Fibroblast of skin of left quadriceps (primary cell): ENCODE results near the gene TUB.

ENCODE experiments used
- DNase-seq, 2 experiments: peaks; one replicate each; pipeline ENCODE4 v3.0.0-alpha.2; 2013; ENCODE audit warnings: low read depth in 2 of 2

Gene TUB

DNA sequence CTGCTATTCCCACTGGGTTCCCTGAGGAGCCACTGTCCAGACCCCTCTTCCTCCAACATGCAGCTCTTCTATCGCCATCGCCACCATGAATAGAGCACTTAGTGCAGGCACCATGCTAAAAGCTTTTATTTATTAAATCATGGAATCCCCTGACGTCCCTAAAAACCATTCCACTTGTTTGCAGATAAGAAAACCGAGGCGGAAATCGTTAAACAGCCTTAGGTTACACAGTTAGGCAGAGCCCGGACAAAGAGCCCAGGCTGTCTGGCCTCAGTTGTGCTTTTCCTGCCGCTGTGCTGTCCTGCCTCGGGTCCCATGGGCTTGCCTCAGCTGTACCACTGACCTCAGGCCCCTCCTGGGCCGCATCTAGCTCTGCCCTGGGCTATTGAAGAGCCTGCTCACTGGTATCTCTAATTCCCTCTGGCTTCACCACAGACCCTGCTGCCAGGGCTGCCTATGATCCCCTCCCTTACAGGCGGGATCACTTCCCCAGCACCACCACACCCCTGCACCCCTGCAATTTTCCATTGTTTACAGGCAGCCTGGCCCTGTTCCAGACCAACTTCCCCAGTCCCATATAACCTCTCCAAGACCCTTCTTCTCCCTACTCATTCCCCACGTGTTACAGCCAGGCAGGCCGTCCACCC is 13.0 kb upstream of the TUB start:
- DNase-seq: no peak

DNA sequence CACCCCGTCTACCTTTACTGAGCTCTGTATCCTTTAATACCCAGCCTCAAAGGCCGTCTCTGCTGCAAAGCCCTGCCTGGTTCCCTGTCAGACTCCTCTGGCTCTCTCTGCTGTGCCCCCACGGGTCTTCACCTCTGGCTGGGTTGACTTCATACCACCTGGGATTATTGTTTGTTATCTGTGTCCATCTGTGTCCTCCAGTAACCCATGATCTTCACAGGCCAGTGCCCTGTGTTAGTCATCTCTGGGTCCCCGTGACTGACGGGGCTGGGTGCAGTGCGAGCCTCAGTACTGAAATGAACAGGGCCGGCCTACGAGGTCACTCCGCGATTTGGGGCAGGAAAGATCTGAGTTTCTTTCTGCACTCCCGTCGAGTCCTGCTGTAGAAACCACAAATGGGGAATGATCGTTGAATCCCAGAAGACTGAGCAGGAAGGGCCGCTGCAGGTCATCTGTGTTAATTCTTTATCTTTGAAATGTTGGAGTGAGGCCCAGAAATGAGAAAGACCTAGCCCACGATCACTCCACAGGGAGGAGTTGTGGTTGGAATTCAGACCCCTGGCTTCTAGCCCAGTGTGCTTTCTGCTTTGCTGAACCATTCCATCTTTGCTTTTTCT is 12.3 kb upstream of the TUB start:
- peak; percentile 75 to 76 for DNase-seq

DNA sequence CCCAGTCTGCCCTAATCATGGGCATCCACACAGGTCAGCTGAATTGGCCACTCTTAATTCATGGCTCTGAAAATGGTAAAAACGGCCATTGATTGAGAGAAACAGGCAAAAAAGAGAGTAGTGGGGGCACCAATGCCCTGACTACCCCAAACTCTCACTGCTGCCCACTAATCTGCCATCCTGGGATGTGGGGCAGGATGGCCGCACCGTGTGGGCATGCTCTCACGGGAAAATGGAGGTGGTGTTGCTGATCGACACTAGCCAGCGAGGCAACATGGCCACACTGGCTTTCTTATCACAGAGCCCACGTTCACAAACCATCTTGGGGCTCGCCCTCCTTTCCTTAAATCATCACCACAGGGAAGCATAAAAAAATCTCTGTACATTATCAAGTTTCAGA is 11.2 kb upstream of the TUB start:
- no peak for DNase-seq

DNA sequence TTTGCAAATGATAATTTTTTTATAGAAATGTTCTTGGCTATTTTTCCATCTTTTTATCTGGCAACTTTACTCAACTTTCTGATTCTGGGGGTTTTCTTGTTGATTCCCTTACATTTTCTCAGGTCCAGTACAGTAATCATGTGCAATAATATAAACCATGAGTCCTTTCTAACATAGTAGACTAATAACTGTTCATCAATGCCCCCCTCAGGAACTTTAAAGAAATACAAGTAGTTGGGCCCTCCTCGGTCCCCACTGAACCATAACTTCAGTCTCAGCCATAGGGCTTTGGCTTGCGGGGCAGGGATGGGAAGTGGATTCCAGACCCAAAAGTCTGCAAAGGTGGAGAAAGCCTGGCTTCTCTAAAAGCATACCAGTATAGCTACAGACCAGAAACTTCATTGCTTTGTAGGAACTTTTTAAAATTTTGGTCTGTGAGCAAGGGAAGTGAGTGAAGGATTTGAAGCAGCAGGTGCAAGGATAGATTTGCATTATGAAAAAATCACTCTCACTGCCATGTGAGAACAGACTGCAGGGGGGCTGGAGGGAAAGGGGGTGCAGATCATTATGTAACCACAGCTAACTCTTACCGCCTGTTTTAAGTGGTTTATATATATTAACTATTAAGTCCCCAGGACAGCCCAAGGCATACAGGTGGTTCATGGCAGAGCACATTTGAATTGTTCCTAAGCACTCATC is 10.4 kb upstream of the TUB start:
- DNase-seq: no peak

DNA sequence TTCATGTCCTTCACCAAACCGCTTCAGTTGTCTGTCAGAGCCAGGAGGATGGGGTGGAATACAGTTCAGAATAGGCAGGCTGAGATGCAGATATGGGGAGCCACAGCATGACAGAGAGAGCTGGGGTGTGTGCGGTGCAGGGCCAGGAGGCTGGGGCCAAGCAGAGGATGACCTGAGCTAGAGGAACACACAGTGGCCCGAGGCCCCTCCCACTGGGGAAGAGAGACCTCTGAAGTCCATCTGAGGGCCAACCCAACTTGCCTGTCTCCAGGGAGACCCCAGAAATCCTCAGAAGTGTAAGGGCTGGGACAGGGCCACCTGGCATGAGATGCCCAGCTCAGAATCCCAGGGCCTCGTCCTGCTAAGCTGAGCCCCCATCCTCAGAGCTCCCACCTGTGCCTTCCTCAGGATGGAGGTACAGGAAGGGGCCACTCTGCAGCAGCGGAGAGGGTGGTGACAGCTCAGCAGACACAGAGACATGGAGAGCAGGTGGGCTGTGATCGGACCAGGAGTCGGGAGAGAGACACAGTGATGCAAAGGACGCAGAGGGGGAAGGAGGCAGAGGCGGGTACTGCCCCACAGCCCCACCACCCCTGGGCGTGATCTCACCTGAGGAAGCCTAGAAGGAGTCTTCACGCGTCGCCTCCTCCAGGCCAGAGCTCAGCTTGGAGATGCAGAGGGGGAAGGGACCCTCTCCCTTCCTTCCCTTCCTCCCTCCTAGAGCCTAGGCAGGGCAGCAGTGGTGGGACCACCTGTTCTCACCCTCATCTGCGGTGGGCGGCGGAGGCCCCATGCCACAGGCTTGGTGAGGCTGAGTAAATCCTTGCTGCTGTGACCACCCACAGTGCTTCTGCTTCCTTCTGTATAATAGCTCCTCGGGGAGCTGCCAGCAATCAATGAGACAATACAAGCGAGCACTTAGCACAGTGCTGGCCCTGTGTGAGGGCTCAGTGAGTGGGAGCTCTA is 9.1 kb upstream of the TUB start:
- no peak for DNase-seq

DNA sequence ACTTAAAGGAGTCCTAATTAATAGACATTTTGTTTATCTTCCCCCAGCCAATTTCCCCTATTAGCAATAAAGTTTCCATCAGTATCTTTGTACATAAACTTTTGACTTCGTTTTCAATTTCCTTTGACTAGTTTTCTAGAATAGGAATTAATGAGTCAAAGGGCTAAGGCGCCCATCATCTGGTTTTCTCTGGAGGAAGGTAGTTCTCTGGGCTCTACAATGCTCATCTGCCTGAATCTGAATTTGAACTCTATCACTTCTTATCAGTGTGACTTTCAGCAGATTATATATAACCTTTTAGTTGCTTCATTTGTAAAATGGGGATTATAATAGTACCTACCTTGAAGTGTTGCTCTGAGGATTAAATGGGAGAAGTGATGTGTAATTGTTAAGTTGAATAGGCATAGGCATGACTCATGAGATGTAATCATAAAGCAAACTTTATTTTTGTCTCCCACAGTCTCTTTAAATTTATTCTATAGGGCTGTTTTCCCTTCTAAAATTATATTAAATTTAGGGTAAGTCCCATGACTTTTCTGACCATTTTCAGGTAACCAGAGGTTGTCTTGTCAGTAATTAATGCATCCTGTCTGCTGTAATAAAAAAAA is 5.8 kb upstream of the TUB start:
- DNase-seq: no peak

DNA sequence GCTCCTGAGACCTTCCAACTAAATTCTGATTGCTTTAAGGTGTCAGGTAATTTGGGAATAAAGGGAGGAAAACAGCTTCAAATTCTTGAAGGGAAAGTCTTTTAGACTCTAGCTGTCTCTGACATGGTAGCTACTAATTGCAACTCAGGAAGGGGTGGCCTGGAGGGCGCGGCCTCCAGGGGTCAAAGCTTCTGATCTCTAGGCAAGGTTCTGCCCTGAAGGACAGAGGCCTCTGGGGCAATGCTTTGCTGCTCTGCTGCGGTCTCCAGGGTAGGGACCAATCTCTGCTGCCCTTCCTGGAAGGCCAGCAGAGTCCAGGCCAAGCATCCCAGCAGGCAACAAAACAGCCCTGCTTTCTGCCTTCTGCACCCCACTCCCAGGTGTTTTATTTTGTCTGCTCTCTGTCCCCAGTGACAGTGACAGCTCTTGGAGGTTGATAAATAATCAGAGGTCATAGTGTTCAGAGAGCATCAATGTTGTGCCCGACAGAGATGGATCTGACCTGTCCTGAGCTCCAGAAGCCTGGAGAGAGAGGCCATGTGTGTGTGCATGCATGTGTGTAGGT is 1.8 kb upstream of the TUB start:
- DNase-seq: no peak

DNA sequence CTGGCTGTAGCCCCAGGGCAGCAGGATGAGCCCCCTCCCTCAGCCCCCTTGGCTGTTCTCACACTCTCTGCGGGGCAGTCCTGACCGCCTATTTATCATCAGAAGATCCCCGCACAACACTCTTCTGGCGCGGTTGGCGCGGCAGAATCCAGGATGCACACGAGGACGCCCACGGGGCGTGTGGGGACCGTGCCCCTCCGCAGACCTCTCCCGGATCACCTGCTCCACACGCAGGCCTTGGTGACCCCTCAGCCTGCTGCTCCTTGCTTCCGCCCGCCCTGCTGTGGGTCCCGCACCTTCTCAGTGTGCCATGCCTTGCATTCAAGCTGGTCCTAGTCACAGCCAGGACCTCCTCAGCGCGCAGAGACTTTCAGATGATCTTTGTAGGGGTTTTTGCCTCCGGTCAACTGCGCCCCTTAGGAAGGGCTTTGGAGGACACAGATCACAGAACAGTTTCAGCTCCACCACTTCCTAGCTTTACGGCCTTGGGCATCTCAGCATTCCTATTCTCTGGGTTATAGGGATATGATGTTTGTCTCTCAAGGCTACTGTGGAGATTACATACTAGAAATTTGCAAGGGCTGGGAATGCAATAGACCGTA is 841 bp upstream of the TUB start:
- no peak for DNase-seq

DNA sequence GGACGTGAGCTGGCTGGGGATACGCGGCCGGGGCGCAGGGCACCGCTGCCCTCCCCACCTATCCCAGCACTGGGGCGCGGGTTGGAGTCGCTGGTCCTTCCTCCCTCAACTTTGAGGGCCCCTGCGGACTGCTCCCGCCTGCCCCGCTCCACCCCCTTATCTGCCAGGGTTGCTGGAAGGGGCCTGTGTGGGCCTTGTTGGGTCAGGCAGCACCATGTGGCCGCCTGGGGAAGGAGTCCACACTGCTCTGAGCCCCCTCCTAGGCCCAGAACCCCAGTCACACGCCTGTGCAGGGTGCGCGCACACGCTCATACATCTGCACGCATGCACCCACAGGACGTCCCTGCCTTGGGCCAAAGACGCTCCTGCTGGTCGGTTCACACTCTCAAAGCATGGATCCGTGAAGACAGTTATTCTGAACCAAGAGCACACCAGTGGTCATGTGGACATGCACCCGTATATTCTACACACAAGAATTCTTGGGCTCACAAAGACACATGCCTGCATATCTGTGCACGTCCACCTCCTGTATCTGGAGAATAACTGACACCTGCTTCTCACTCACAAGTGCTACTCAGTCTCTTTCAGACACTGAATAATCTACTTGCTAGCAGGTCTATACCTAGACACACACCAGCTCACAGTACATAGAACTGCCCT is 710 bp downstream of the TUB start:
- DNase-seq: no peak

DNA sequence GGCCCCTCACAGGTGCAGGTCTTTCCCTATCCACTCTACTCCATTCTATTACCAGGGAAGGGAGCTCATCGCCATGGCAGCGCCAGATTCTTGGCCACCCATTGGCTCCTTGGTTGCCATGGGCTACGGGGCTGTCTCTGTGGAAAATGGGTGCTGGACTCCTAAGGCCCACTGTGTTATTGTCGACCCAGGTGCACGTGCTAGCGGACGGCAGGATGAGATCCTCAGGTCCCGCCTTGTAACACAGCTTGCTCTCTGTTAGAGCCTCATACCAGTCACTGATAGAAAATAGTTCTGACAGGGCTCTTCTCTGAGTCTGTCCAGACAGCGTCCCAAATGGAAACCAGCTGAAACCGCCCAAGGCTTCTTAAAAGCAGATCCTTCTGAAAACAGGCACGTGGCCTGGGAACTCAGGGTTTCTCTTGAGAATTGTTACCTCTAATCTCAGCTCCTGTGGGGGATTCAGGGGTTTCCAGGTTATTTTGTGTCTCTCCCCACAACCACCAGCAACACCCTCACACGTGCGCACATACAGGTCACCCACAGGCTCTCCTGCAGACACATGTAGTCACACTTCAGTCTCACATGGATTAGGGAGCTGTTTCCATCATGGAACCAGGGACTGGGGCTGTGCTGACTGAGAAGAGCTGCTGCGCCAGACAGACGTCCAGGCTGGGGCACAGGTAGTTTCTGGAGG is 1.5 kb downstream of the TUB start:
- no peak for DNase-seq

DNA sequence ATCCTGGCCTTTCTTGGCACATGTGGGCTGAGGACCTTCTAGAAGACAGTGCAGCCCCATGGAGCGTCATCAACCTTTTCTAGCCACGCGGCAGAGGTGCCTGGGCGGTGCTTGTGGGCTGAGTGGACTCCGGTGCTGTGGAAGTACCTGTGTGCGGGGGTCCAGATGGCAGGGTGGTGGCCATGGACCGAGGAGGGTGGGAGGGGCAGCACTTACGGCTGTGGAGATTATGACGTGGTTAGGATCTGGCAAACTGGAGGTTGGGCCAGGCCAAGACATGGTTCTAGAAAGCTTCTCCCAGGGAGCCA is 2.0 kb downstream of the TUB start:
- no peak for DNase-seq

DNA sequence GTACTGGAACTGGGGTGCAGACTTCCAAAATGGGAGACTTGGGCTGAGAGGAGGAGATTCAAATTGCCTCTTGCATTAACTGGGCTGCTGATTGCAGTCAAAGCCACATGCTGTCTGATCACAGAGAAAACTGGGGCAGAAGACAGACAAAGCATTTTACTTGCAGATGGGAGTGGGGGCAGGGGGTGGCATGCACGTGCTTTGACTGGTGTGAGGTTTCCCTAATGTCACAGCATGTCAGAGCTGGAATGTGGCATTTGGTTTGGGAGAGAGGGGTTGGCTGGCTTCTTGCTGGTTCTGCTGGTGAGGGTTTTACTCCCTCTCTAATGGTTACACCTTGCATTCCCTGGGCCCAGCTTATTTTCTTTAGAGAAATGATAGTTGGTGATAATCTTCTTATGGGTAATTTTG is 2.9 kb downstream of the TUB start:
- no peak for DNase-seq

DNA sequence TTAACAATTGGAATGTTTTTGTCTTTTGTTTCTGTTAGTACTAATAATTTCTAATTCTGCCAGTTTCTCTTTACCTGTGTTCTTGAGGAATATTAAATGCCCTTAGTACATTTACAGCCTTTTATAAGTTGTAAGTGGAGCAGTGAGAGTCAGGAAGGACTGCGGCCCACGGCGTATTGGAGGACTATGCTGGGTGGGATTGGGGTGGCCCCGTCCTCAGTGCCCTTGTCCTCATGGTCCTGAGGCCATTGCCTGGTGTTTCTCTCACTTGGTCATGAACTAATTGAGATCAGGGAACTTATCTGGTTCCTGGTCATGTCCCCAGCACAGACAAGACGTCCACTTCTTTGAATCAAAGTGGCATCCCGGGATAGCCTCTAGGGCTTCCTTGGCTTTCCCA is 3.3 kb downstream of the TUB start:
- DNase-seq: no peak

DNA sequence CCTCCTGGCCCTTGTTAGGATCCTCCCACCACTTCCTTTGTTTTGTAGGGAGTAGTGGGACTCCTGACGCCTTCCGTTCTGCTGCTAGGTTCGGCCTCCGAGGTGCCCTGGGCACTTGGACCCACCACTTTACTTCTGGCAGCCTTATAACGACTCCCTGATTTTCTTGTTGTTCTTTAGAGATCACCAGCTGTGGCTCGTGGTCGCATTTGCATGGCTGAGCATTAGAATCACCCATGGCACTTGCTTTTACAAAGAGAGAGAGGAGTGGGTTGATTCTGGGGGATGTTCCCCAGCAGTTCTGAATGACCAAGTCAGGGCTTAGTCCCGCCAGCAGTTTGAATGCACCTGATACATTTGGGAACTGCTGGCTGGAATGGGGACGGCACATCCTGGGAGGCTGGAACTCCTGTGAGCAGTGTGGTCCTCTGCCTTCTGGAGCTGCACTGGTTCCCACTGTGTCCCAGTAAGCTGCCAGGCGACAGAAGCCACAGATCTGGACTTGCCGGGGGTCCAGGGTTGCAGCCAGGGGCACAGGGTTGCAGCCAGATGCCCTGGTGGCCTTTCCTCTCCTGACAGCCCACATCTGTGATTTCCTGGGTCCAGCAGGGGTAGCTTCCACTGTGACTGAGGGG is 4.1 kb downstream of the TUB start:
- DNase-seq: no peak

DNA sequence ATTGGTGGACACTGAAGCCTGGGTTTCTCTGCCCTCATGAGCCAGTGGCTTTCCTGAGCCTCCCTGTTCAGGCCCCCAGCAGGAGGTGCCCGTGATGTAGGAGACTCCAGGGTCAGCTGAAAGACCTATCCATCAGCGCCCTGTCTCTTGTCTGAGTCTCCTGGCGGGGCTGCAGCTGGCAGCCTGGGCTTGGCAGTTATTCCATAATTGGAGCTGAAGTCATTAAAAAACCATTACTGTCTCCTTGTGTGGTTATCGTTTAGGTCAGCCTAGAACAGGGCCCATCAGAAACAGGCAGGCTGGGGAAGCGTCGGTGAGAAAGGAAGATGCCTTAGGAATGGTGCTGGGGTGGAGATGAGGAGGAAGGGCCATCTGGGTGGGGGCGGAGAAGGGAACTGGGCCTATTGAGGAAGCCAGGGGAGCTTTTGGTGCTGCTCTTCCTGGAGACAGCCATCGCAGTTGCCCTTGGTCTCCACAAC is 5.0 kb downstream of the TUB start:
- no peak for DNase-seq

DNA sequence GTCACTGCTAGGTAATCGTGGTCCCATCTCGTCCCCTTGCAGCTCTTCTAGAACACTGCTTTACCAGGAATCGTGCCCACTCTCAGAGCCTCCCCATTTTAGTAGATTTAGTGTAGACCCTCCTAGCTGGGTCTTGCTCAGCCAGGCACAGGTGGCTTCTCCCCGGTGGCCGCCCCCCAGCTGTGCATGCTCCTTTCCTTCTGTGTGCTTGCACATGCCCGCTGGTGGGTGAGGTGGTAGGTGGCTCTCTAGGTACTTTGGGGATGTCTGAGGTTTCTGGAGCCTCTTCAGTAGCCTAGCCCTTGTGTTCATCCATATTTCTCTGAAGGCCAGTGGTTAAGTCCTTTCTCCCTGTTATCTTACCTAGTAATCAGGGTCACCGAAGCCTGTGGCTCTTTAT is 5.6 kb downstream of the TUB start:
- DNase-seq: no peak

DNA sequence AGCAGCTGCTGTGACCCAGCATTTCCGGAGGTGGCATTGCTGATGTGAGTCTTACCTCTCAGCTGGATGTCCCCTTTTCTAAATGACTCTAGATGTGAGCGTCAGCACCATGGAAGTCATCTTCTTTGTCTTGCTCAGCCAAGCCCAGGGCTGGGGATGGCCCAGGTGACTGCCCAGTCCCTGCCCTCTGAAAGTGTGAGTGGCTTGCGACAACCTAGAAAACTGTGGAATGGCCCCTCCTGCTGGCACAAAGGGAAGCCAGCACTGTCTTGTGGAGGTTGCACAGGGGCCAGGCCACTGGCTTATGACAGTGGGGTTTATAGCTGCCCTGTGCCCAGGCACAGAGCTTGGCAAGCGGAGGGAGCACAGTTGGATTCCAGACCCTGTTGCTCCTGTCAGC is 6.2 kb downstream of the TUB start:
- no peak for DNase-seq

DNA sequence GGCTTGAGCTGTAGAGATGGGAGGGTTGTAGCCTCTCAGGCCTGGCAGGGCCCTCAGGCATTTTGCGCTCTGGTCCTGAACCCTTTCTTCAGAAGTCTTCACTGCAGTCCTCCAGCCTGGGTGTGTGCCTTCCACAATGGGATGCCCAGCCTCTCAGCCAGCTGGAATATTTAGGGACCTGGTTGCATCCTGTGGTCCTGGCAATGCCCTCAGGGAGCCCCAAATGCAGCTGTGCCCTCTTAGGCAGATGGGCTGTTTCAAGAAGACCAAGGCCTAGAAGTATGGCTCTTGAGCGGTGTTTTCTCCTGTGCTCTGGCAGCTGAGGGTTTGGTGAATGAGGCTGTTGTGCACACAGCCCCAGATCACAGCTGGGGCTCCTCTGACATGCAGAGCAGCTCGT is 6.7 kb downstream of the TUB start:
- no peak for DNase-seq

DNA sequence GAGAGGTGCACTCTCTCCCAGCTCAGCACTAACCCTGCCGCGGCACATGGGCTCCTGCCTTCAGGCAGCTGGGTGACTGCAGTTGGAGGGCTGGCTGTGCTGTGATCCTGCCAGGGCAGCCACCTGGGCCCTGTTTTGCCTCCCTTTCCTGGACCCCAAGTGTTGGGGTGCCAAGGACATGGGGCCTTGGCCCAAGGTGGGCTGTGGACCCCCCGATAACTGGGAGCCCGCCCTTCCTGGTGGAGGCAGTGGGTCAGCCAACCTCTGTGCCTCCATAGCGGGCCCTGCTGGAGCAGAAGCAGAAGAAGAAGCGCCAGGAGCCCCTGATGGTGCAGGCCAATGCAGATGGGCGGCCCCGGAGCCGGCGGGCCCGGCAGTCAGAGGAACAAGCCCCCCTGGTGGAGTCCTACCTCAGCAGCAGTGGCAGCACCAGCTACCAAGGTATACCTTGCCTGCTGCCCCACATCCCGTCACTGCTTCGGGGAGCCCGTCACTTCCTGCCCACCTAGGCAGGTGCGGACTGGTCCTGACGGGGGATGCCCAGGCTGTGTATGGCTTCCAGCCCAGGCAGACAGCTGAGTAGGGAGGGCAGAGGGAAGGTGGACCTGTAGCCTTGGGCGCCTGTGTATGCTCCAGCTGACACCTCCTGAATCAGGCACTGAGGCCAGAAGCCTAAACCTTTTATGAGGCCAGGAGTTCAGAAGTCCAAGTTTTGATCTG is 8.9 kb downstream of the TUB start:
- no peak for DNase-seq
